Mesenteric fat pad (tissue), 1 donor: ENCODE data around the gene CSDE1. TPM values are rescaled to one million over a fixed set of nuclear protein-coding genes. Genes with fewer than 3 reads are reported as not detected.
A peak's percentile ranks its signal among the peaks of the same experiment; 100 is the strongest.

Source experiments
- DNase-seq: peaks from one replicate; pipeline ENCODE4 v3.0.0-alpha.2; 2020; ENCODE audit warnings: low spot score
- total RNA-seq: library from RNA; stranded (reverse); fragmentation: NEBNext Ultra II Directional; extraction: Animal tissue kit (Norgen Biotek cat#: 25700); gene quantifications from one replicate; pipeline ENCODE4 v1.2.1, GENCODE V29; 2021
- donor health status: DM: yes; HTN: yes; CAD: no.

CSDE1 gene
- total RNA-seq, 1 donor from 2014 or later = 715 TPM

GRCh38 chr1:114750780-114751179, 7.0 kb downstream of the CSDE1 start:
- no peak for DNase-seq

DNA sequence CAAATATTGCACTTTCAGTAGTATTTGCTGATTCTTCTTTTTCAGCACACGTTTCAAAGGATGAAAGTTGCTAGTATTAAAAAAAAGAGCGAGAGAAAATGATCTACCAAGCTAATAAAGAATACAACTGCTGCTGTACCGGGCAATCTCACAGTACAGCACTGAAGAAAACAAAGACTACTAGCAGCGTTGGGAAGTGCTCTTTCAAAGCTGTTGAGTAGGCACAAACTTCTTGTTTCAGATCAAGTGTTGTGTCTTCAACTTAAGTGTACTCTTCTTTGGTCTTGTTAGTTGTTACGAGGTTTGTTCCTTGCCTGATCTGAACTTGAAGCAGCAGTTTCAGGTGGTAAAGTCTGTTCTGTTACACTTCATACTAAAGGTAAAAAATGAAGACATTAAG, 7.9 kb downstream of the CSDE1 start:
- no peak for DNase-seq

- no peak for DNase-seq
Observed at GRCh38 chr1:114746450-114747121, 11.2 kb downstream of the CSDE1 start.

- no peak for DNase-seq
Observed at GRCh38 chr1:114745291-114745690, 12.5 kb downstream of the CSDE1 start.

- DNase-seq = no peak
Observed at GRCh38 chr1:114741963-114742746, 15.6 kb downstream of the CSDE1 start.

DNA sequence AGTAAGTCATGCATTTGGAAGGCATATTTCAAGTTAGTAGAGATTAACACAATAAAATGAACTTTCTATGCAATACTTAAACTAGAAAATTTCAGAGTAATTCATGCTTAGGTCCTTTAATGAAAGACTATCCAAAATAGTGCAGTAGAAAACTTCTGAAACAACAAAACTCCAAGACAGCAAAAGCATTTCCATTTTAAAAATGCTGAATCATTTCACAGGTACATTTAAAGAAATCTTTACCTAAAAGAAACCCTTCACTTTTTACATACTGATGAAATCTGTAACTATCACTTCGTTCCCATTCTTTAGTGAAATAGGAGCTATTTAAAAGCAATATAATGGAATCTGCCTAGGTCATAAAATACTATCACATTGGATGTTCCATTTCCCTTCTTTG, 17.5 kb downstream of the CSDE1 start:
- no peak for DNase-seq

- no peak for DNase-seq
Observed at GRCh38 chr1:114737314-114737849, 20.4 kb downstream of the CSDE1 start.

GRCh38 chr1:114735479-114735878, 22.3 kb downstream of the CSDE1 start:
- no peak for DNase-seq

DNA sequence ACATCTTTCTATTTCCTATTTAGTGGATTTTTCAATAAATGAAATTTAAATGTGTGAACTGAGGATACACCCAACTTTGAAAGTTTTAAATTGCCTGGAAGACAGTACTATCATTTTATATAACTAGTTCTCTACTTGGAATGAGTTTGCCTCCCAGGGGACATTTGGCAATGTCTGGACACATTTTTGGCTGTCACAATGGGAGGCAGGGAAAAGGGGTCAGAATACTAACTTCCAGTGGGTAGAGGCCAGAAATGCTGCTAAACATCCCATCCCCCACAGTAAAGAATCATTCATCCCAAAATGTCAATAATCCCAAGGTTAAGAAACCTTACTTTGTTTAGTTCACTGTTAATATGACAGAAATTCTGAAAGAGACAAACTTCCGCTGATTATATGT, 28.0 kb downstream of the CSDE1 start:
- no peak for DNase-seq

DNA sequence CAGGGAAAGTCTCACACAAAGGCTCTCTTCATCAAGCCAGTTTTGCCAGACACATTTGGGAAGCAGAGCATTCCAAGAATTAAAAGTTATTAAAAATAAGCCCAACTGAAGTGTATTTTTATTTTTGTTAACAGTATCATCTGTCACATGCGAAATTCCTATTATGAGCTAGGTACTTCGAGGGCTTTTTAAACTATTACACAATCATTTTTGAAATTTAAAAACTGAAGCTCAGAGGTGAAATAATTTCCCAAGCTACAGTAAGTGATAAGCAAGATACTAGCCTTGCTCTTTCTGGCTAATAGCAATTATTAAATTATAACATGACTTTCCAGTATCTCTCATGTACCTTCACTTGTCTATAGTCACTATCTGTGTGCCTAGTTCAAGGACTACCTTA, 29.2 kb downstream of the CSDE1 start:
- no peak for DNase-seq

- DNase-seq = no peak
Observed at GRCh38 chr1:114725230-114725629, 32.6 kb downstream of the CSDE1 start.

DNA sequence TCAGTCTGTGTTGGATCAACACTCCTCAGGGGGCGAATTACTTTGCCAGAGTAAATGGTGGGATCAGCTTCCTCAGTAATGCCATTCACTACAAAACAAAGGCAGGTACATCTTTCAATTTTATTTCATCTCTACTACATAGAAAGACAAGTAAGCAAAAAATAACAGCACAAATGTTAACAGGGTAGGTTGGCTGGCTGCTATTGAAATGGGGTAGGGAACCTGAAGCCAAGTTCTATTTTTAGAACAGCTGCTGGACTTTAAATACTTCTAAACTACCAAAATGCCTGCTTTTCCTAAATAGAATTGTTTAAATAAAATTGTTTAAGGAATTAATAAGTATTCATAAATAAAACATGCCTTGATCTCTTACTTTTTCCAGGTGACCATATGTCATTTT, 33.9 kb downstream of the CSDE1 start:
- DNase-seq = no peak

DNA sequence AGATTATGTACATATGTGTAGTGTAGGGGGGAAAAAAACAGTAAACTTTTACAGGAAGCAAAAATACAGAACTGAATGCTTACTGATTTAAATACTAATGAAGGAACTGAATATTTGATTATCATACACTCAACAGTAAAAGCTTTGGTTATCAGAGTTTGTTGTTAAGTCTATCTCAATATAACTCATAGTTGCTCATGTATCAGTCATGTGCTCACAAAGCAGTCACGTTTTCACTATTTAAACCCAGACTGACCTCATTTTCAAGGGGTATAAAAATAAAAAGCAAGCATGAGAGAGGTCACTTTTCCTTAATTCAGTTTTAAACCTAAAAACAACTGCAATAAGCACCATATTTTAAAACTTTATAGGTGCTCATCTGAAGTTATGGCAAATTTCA, 34.3 kb downstream of the CSDE1 start:
- DNase-seq = no peak

DNA sequence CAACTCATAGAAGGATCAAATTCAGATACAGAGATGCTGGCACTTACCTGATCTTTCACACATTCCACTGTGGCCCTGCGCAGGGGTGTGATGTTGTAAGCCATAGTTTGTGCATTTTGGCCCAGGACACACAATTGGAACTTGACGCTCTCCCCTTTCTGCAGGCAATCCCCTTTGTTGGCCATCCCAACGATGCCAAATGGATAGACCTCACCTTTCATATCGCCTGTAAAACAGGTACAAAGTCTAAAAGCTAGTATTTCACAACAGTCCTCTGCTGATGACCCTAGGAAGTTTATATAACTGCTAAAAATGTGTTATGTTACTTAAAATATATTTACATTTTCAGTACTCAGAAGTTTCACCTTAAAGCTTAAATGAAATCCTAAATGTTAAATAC, 37.3 kb downstream of the CSDE1 start:
- no peak for DNase-seq

DNA sequence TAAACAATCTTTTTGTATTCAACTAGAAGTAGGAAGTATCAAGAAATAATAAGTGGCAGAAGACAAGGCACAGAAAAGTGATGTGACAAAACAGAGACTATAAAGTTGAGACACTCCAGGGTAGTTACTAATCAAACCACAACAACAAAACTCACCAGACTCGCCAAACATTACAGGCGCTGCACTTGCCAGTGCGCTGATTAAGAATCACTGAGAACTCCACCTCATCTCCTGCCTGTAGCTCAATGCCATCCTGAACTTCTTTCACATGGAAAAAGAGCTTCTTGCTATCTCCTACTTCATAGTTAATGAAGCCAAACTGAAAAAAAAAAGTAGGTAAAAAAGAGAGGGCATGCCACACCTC, 38.4 kb downstream of the CSDE1 start:
- no peak for DNase-seq

- no peak for DNase-seq
Observed at GRCh38 chr1:114718661-114719423, 38.9 kb downstream of the CSDE1 start.

- peak; percentile 99 for DNase-seq
Observed at GRCh38 chr1:114716304-114717170, 41.2 kb downstream of the CSDE1 start, which contains the start of gene NRAS. NRAS (minus strand) TSS chr1:114716771; CDS start chr1:114716160, 611 bp downstream.

- DNase-seq = no peak
Observed at GRCh38 chr1:114715952-114716303, 41.9 kb downstream of the CSDE1 start.

DNA sequence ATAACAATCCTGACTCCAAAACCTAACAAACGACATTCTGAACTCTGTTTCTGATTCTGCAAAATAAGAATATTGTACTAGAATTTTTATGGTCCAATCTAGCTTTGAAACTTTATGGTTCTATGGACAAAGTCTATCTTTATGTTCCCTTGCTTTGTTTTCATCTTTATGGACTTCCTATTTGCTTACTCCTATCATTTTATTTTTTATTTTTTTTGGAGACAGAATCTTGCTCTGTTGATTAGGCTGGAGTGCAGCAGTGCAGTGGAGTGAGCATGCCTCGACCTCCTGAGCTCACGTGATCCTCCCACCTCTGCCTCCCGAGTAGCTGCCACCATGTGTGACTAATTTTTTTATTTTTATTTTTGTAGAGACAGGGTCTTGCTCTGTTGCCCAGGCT, 44.8 kb downstream of the CSDE1 start:
- no peak for DNase-seq

GRCh38 chr1:114710360-114710759, 47.4 kb downstream of the CSDE1 start:
- DNase-seq = no peak

GRCh38 chr1:114707604-114708003, 50.2 kb downstream of the CSDE1 start:
- no peak for DNase-seq
